Mucosa of descending colon (tissue), 3 donors: ENCODE measurements around the gene SCUBE3. TPM values are rescaled to one million over a fixed set of nuclear protein-coding genes. Genes with fewer than 3 reads are reported as not detected.

Experiments used
- ATAC-seq: fragments of 200-7000 bp; cut with Tn5 transposase; one replicate; pipeline ENCODE4 v1.9.1; 2020; ENCODE audit warnings: mild to moderate bottlenecking, moderate library complexity
- DNase-seq, 3 donors: peaks; one replicate each; pipeline ENCODE4 v3.0.0-alpha.2; 2020
- H3K36me3 ChIP-seq: fragments of 200-600 bp; one replicate; pipeline ENCODE4 v1.8.0; 2021; ENCODE audit warnings: low read depth, mild to moderate bottlenecking
- H3K4me1 ChIP-seq: fragments of 200-600 bp; one replicate; pipeline ENCODE4 v1.8.0; 2021; ENCODE audit warnings: low read depth, mild to moderate bottlenecking
- H3K4me3 ChIP-seq: fragments of 200-600 bp; one replicate; pipeline ENCODE4 v1.8.0; 2021; ENCODE audit warnings: mild to moderate bottlenecking
- H3K9me3 ChIP-seq: fragments of 200-600 bp; one replicate; pipeline ENCODE4 v1.8.0; 2021; ENCODE audit warnings: mild to moderate bottlenecking
- CTCF ChIP-seq: fragments of 200-600 bp; IDR thresholded peaks from one replicate; pipeline ENCODE4 v1.8.0; 2022; ENCODE audit warnings: antibody characterized with exemption, mild to moderate bottlenecking
- intact Hi-C, 2 donors: fragments of 100-400 bp; cut with DNase I in 1 of 2; cut with micrococcal nuclease in 1 of 2; formaldehyde crosslinking; loops; one replicate each; pipeline versions ENCODE4 v1.11.0 to v1.11.1; 2022; cut with DNase I, micrococcal nuclease
- total RNA-seq, 3 donors: library from RNA; stranded (reverse); fragmentation: NEBNext Ultra II Directional in 2 of 3; extraction: Animal tissue kit (Norgen Biotek cat#: 25700) in 2 of 3; gene quantifications; one replicate each; pipeline versions ENCODE4 v1.2.1 to v1.2.4, GENCODE V29; 2021 to 2023
- donor health status: DM: no; HTN: no; CAD: no; lungs with moderate emphysema.
- donor health status: DM: no; HTN: no; CAD: no.
- donor health status: DM: no; HTN: yes; CAD: no.

The SCUBE3 gene
- total RNA-seq, 3 donors from 2014 or later, result 0.14 to 11.6 (median 0.26) TPM

- intact Hi-C loops, result no loop called here
- no peaks in the 10 kb centered on the region for H3K36me3 ChIP-seq
- ATAC-seq (no peak), DNase-seq (no peak)
- H3K9me3 ChIP-seq, result no peaks in the 10 kb centered on the region
- H3K4me3 ChIP-seq, result no peak overlapping the region
- H3K4me1 ChIP-seq, result no peaks in the 10 kb centered on the region
- TF ChIP-seq CTCF, result no peak
Observed at GRCh38 chr6:35223396-35223795, 9.6 kb downstream of the SCUBE3 start.

DNA sequence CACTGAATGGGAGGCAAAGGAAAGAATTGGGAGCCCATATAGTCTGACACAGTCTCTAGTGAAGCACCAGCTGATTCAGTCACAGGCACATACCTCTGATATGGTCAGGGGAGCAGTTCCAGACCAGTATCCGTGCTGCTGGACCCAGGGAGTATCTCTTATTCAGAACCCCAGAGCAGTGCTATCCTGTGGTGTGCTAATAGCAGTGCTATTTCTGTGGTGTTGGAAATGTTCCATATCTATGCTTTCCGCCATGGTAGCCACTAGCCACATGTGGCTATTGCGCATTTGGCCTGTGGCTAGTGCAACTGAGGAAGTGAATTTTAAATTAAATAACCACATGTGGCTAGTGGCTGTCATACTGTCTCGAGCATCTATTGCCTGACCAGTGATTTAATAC, 11.0 kb downstream of the SCUBE3 start:
- no peak for TF ChIP-seq CTCF
- H3K4me1 ChIP-seq, result no peaks in the 10 kb centered on the region
- intact Hi-C loops, result no loop called here
- no peak overlapping the region for H3K4me3 ChIP-seq
- H3K36me3 ChIP-seq, result no peaks in the 10 kb centered on the region
- DNase-seq (no peak), ATAC-seq (no peak)
- no peaks in the 10 kb centered on the region for H3K9me3 ChIP-seq

DNA sequence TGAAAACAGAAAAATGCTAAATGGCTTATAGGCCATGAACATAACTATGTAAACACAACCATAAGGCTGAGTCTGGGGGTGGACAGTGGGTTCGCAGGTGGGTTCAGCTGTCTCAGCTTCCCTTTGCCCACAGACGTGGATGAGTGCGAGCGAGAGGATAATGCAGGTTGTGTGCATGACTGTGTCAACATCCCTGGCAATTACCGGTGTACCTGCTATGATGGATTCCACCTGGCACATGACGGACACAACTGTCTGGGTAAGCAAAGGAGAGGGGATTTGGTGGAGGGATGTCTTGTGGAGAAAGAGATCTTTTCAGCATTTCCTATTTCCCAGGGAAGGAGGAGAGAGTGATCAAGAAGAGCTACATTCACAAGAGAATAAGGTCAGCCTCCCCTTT, 14.7 kb downstream of the SCUBE3 start:
- no peak overlapping the region for H3K4me3 ChIP-seq
- intact Hi-C loops, result no loop called here
- TF ChIP-seq CTCF, result no peak
- H3K9me3 ChIP-seq, result no peaks in the 10 kb centered on the region
- H3K4me1 ChIP-seq, result no peaks in the 10 kb centered on the region
- no peak for ATAC-seq
- DNase-seq, result no peak
- no peaks in the 10 kb centered on the region for H3K36me3 ChIP-seq

- no peak for ATAC-seq
- no peaks in the 10 kb centered on the region for H3K36me3 ChIP-seq
- H3K4me1 ChIP-seq, result no peaks in the 10 kb centered on the region
- intact Hi-C loops, result no loop called here
- no peak overlapping the region for H3K4me3 ChIP-seq
- no peak for DNase-seq
- no peak for TF ChIP-seq CTCF
- no peaks in the 10 kb centered on the region for H3K9me3 ChIP-seq
Observed at GRCh38 chr6:35229304-35229703, 15.5 kb downstream of the SCUBE3 start.

DNA sequence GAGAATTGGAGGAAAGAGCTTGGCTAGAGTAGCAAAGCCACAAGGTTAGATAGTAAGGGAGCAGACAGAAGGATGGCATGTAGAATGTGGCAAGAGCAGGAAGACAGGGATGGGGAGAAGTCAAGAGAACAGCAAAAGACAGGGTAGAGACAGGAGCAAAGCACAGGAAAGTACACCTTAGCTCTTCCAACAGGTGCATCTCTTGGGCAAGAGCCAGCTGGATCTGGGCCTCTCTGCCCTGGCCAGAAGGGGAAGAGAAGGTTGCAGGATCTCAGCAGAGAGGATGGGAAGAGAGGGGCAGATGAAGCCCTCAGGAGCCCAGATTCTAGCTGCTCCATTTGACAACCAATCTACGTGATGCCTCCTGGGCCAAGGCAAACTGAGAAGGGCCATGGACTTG, 16.7 kb downstream of the SCUBE3 start:
- no peaks in the 10 kb centered on the region for H3K36me3 ChIP-seq
- no peak for ATAC-seq
- intact Hi-C loops, result no loop called here
- no peak for TF ChIP-seq CTCF
- H3K9me3 ChIP-seq, result no peaks in the 10 kb centered on the region
- H3K4me1 ChIP-seq, result no peaks in the 10 kb centered on the region
- DNase-seq, result no peak
- H3K4me3 ChIP-seq, result no peak overlapping the region

- no peaks in the 10 kb centered on the region for H3K4me1 ChIP-seq
- no peak overlapping the region for H3K4me3 ChIP-seq
- DNase-seq (peak in 2 of 3 donors; percentile 35 to 38), ATAC-seq (no peak)
- TF ChIP-seq CTCF, result no peak
- H3K9me3 ChIP-seq, result no peaks in the 10 kb centered on the region
- no peaks in the 10 kb centered on the region for H3K36me3 ChIP-seq
- intact Hi-C loops, result no loop called here
Observed at GRCh38 chr6:35230950-35231349, 17.2 kb downstream of the SCUBE3 start.
